Stimulated activated CD4-positive, alpha-beta T cell treated with anti-CD3 and anti-CD28 coated beads, Interleukin-15, amount 100 ng/mL, for 24 hours (primary cell): ENCODE results near the gene ZNF213.

Experiments
- DNase-seq: peaks from one replicate; pipeline ENCODE4 v3.0.0-alpha.2; 2020

The ZNF213 gene

GRCh38 chr16:3101841-3102470 is 32.9 kb upstream of the ZNF213 start:
- DNase-seq, result peak; percentile 42

DNA sequence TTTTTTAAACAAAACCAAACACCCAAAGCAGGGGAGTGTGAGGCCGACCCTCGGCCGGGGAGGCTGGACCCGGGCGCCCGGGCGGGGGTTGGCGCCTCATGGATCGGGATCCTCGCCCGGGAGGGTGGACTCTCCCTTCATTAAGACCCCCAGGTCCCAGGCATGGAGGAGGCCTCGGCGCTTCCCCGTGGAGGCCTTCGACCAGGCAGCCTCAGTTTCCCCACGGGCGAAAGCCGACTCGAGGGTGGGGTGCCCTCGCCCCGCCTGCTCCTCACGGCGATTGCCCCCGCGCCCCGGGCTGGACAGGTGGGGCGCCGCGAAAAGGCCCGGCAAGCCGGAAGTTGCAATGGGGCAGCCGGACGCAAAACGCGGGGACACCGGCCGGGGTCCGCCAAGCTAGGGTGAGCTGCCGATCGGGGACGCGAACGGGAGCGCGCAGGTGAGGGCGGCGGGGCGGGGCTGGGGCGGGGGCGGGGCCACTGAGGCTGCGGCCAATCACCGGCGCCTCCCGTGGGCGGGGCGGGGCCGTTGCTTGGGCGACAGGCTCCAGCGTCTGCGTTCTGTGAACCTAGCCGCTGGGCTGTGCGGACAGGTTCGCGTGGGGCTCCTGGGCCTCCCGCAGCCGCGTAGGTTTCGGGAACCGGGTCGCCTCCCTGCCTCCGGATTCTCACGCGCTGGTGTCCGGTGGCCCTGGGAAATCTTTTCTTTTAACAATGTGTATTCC is 28.5 kb upstream of the ZNF213 start:
- peak; percentile 94 for DNase-seq

DNA sequence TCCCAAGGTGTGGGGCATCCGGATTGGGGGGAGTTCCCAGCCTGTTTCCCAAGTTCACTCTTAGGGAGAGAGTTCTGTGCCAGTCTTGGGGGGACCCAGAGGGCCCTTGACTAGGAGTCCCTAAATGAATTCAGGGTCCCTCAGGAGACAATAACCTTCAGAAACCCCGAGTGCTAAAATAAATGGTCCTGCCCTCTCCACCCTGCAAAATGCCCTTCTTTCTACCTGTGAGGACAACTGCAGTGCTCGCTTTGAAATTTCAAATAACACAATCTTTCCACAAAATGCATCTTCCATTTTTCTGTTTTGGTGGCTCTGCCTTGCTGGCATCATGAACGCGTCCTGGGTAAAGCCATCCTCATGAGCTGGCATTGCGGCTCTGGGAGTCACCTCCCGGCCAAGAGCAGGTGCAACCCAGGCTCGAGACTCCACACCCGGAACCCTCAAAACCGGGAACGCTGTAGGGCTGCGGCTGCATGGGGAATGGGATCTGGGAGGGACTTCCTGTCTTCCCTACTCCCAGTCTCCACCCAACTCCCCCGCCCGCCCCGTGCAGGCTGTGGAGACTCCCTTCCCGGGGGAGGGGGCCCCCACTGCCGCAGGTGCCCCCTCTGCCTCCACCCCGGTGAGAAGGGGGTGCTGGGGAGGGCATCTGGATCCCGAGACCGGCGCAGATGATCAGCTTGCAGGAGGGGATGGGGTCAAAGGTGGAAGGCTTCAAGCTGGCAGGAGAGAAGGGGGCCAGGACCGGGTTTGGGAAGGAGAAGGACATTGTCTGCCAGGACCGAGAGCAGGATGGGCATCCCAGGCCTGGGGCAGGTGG is 22.6 kb upstream of the ZNF213 start, which contains the start of gene ZNF205:
Gene ZNF205 (plus strand): TSS at position 529 of the 823 bp plus-strand sequence. CDS start 845 bp downstream, outside the sequence.
- no peak for DNase-seq

DNA sequence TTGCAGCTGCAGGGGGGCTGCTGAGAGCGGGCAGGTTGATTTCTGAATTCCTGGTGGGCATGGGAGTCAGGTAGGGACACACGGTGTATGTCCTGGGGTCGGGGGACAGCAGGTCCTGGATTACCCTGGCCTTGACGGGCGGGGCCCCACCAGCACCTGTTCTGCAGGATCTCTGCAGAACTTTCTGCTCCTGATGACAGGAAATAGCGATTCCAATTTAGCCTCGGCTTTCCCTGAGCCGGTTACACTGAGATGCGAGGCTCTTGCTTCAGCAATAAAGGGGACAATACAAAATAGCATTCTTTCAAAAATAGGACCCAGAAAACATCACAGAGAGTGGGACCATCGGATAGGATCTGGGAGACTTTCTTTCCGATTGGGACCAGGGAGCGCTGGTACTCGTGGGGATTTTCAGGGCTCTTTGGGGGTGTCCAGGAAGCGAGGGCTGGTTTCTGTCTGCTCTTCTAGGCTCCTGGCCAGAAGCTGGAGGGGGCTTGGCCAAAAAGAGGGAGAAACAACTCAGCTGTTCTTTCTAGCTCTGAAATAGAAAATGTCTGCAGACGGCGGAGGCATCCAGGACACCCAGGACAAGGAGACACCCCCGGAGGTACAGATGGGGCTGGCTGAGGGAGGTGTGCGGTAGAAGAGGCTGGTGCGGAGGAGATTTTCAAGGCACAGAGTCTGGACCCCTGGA is 21.8 kb upstream of the ZNF213 start:
- no peak for DNase-seq

GRCh38 chr16:3113765-3114479 is 20.9 kb upstream of the ZNF213 start:
- DNase-seq, result no peak

DNA sequence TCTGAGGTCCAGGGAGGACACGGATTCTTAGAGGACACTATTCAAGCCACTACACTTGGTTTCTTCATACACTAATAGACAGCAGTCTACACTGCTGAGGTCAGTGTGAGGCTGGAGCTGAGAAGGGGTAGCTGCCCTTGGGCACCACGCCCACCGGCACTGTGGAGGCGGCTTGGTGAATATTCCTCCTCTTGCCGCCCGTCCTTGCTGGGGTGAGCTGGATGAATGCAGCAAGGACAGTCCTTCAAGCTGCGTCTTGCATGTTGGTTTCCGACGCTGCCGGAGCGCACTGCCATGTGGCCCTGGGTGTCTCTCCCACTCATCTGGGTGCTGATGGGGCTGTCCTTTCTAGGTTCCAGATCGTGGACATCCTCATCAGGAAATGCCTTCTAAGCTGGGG is 19.8 kb upstream of the ZNF213 start:
- no peak for DNase-seq

DNA sequence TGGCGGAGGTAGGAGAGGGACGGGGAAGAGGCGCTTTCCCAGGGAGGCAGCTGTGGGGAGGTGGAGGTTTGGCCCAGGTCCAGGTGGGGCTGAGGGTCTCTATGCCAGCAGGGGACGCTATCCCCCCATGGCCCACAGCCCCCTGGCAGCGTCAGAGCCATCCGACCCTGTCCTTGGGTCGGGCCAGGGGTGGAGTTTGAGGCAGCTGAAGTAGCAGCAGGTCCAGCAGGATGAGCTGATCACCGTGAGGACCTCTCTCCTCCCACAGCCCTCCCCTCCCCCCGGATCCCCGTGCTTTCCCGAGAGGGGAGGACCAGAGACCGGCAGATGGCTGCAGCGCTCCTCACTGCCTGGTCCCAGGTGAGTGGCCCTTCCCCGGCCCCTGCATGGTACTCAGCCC is 19.3 kb upstream of the ZNF213 start:
- no peak for DNase-seq

DNA sequence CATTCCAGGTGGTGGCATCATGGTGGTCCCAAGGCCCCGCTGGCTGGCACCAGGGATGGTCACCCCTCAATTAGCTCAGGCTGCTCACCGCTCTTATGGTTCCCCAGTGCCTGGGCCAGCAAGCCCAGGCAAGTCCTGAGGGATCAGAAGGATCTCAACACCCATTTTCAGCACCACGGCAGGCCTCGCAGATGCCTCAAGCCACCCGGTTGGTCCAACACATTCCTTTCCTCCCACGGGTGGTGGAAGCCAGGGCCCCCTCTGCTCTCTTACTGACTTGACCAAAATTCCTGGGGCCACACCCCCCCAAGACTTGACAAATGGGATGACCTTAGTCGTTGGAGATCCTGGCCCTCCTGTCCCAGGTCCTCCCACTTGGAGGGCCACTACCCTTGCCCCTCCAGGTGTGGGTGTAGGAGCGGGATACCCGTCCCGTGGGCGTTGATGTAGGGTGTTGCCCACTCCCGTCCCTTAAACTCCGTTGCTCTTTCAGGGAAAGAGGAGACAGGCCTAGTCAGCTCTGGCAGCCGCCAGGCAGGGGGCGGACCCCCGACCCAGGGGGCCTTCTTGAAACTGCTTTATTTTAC is 16.5 kb upstream of the ZNF213 start:
- no peak for DNase-seq

- DNase-seq, result no peak
Observed at GRCh38 chr16:3118846-3119245, 16.0 kb upstream of the ZNF213 start.

GRCh38 chr16:3119286-3119685 is 15.5 kb upstream of the ZNF213 start:
- DNase-seq, result no peak

- DNase-seq, result no peak
Observed at GRCh38 chr16:3119701-3120408, 15.0 kb upstream of the ZNF213 start.

DNA sequence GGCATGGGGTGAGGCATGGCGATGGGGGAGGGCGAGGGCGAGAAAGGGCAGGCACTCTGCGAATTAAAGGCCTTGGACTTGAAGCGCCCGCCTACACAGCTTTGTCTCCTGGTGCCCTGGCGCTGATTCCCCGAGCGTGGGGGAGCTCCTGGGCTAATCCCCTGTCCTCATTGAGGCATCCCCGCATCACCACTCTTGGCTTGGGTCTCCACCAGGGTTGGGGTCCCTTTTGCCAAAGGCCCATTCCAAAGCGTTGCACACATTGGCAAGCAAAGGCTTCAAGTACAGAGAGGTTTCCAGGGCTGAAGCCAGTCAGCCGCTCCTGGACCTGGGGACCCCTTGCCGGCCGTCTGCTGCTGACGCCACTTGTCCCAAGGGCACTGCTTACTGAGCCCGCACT is 14.4 kb upstream of the ZNF213 start:
- DNase-seq, result no peak

DNA sequence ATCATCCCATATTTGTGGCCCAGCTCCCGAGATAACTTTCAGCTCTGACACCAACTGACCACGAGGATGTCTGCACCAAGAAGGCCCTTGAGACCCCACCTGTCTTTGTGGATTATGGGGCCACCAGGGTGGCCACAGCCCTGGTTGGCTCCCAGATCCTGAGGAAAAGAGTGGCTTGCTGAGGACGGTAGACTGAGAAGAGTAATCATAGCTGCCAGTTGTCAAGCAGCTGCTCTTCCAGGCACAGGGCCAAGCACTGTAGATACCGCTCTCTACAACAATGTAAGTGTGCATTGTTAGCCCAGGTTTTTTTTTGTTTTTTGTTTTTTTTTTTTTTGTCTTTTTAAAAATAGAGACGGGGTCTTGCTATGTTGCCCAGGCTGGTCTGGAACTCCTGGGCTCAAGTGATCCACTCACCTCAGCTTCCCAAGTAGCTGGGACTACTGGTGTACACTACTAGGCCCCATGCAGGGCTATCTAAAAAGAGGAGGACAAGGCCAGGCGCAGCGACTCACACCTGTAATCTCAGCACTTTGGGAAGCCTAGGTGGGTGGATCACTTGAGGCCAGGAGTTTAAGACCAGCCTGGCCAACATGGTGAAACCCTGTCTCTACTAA is 12.9 kb upstream of the ZNF213 start:
- DNase-seq, result no peak

GRCh38 chr16:3122926-3123570 is 11.8 kb upstream of the ZNF213 start:
- no peak for DNase-seq

GRCh38 chr16:3123986-3124886 is 10.6 kb upstream of the ZNF213 start:
- peak; percentile 99 for DNase-seq

DNA sequence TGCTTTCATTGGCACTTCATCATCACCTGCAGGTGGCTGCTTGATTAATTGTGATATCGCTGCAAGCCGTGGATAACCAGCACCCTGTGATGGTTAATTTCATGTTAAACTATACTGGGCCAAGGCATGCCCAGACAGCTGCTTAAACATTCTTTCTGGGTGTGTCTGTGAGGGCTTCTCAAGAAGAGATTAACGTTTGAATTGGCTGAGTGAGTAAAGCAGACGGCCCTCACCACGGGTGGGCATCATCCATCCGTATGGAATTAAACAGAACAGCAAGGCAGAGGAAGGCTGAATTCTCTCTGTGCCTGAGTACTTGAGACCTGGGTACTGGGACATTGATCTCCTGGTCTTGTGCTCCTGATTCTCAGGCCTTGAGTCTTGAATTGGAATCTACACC is 7.1 kb upstream of the ZNF213 start:
- DNase-seq, result no peak

GRCh38 chr16:3129137-3130131 is 5.4 kb upstream of the ZNF213 start:
- peak; percentile 79 for DNase-seq
